ENCODE measurements around the gene FAM3A.
"Not testable (repeated sequence)": the region's sequence is repeated elsewhere in the genome, so short reads cannot be mapped to it uniquely, and the experiment has no call there.

FAM3A gene, protein sequence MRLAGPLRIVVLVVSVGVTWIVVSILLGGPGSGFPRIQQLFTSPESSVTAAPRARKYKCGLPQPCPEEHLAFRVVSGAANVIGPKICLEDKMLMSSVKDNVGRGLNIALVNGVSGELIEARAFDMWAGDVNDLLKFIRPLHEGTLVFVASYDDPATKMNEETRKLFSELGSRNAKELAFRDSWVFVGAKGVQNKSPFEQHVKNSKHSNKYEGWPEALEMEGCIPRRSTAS

DNA sequence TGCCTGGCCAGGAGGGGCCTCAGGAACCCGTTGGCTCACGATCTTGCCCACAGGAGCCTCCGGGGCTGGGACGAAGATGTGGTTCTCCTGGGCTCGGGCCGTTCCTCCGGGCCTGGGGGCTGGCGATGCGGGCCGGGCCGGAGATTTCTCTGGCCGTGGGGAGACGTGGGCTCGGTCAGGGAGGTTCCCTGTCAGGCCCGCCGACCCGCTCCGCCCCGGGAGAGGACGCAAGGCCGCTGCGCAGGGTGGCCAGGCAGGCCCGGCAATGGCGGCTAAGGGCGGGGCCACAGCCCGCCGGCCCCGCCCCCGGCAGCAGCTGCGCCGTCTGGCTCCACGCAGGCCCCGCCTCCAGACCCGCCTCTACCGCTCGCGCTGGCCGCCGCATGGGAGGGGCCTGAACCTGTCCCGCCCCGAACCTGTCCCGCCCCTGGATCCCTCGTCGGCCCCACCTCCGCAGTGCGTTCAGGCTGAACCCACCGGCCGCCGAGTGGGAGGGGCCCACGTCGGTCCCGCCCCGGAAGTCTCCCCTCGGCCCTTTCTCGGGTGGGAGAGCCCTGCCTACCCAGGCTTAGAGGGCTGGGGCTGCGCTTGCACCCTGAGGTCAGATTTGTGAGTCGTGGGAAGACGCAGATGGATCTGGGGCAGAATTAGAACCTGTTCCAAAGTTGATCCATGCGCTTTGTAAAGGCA lies at the start of gene FAM3A:
Gene FAM3A, minus strand, starts transcription at position 267 of the 690 bp plus-strand sequence. CDS start 460 bp downstream, outside the sequence.
- DNase-seq (ENCODE audit: low read depth) = peak; percentile 86

GRCh38 chrX:154562295-154562694 lies 46.3 kb upstream of the FAM3A start:
- DNase-seq (ENCODE audit: low read depth) = not testable (repeated sequence)

- not testable (repeated sequence) for DNase-seq (ENCODE audit: low read depth)
Measured at GRCh38 chrX:154560326-154560725, 44.3 kb upstream of the FAM3A start.

GRCh38 chrX:154558896-154559295 lies 42.9 kb upstream of the FAM3A start:
- DNase-seq (ENCODE audit: low read depth) = not testable (repeated sequence)

DNA sequence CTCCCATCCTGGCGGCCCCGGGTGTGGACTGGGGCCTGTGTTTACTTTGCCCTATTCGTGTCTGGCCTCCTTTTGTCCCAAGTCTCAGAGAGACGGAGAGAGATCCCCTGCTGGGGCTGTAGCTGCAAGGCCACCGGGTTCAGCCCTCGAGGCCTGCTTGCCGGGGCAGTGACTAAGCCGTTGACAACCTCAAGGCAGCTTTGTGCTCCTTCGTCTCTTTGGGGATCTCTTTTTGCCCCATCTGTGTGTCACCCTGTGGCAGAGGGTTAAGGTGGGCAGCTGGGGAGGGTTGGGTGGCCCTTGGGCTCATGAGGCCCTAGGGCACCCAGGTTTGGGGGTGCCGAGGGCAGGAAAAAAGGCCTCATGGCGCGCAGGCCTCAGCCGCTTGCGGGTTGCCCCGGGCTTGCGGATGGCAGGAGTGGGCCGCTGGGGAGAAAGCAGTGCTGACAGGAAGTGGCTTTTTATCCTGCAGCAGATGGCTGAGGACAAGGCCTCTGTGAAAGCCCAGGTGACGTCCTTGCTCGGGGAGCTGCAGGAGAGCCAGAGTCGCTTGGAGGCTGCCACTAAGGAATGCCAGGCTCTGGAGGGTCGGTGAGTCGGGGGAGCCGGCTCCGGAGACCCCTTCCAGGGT lies 42.1 kb upstream of the FAM3A start:
- DNase-seq (ENCODE audit: low read depth) = not testable (repeated sequence)

GRCh38 chrX:154552112-154552806 lies 36.2 kb upstream of the FAM3A start:
- not testable (repeated sequence) for DNase-seq (ENCODE audit: low read depth)

- peak; percentile 74 for DNase-seq (ENCODE audit: low read depth)
Measured at GRCh38 chrX:154549766-154550165, 33.7 kb upstream of the FAM3A start.

DNA sequence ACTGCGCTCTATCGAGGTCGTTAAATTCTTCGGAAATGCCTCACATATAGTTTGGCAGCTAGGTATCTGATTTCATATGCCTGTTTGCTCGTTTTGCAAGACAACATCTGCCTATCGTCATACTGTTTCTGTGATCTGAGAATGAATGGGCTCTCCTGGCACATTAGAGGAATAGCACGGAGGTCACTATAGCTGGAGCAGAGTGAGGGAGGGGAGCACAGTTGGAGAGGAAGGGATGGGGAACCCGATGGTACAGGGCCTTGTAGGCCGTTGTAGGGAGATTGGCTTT lies 31.9 kb upstream of the FAM3A start:
- DNase-seq (ENCODE audit: low read depth) = peak; percentile 55

- DNase-seq (ENCODE audit: low read depth) = peak; percentile 89
Measured at GRCh38 chrX:154547245-154548027, 31.4 kb upstream of the FAM3A start, which contains the start of gene IKBKG. Gene IKBKG (plus strand): TSS chrX:154547620. CDS start chrX:154552003, 4,383 bp downstream.

GRCh38 chrX:154546354-154547244 lies 30.6 kb upstream of the FAM3A start, which contains the start of gene G6PD:
Gene G6PD (minus strand): TSS chrX:154546846. CDS start chrX:154546155, 691 bp downstream.
- DNase-seq (ENCODE audit: low read depth) = peak; percentile 43

- no peak for DNase-seq (ENCODE audit: low read depth)
Measured at GRCh38 chrX:154545673-154546274, 29.7 kb upstream of the FAM3A start.

GRCh38 chrX:154542723-154543424 lies 26.8 kb upstream of the FAM3A start:
- DNase-seq (ENCODE audit: low read depth) = no peak

DNA sequence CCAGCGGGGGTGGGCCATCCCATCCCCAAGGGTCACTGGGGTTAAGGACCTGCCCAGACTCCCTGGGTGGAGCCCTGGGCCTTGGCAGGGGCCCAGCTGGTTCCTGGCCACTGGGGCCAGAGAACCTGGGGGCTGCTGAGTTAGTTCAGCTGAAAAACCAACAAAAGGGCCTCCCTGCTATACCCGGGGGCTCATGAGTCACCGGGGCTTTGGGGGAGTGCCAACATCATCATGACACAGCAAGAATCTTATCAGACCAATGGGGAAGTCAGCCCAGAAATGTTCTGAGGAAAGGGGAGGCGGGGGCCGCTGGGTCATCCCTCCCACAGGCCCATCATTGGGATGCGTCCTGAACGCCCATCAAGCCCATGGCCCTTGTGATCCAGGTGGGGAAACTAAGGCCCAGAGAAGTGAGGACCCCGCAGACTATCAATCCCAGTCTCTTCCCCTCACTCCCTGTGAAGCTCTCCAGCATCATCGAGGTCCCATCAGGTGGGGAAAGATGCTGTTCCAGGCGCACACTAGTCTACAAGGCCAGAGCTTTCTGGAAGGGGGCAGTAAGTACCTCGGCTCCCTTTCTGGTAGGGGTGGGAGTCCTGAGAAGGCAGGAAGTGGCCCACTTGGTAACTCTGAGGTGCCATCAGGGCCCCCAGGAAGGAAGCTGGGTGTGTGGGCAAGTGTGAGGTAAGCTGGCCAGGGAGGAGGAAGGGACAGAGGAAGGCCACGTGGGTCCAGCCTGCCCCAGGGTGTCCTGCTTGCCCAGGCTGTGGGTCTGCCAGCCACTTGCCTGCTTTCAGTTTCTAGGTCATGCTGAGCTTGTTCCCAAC lies 26.1 kb upstream of the FAM3A start:
- DNase-seq (ENCODE audit: low read depth) = peak; percentile 92

- no peak for DNase-seq (ENCODE audit: low read depth)
Measured at GRCh38 chrX:154541589-154541895, 25.5 kb upstream of the FAM3A start.

- DNase-seq (ENCODE audit: low read depth) = no peak
Measured at GRCh38 chrX:154540897-154541535, 25.0 kb upstream of the FAM3A start.

DNA sequence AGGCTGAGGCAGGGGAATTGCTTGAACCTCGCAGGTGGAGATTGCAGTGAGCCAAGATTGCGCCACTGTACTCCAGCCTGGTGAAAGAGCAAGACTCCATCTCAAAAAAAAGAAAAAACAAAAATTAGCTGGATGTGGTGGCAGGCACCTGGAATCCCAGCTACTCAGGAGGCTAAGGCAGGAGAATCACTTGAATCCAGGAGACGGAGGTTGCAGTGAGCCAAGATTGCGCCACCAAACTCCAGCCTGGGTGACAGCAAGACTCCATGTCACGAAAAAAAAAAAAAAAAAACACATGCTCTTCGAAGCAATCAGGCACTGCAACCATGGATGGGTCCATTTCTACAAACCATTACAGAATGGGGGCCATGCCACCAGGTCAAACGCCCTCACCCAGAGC lies 24.3 kb upstream of the FAM3A start:
- DNase-seq (ENCODE audit: low read depth) = not testable (repeated sequence)

- no peak for DNase-seq (ENCODE audit: low read depth)
Measured at GRCh38 chrX:154539077-154539476, 23.0 kb upstream of the FAM3A start.

- no peak for DNase-seq (ENCODE audit: low read depth)
Measured at GRCh38 chrX:154535892-154536291, 19.9 kb upstream of the FAM3A start.

All from iris pigment epithelial cell (primary cell).